Spleen (tissue), 7 donors: ENCODE results near the gene CILP2.

ENCODE experiments used
- POLR2A ChIP-seq, 3 donors: fragments of 450-650 bp; IDR thresholded peaks; one replicate each; pipeline ENCODE4 v1.5.1; 2017; ENCODE audit warnings: antibody characterized with exemption in 3 of 3, mild to moderate bottlenecking in 1 of 3
- TF ChIP-seq, protein P1 (sequence below), 11 experiments: fragments of 200-600 bp in 7 of 11; fragments of 450-650 bp in 4 of 11; sonication (generic) in 4 of 11; IDR thresholded peaks in 8 of 11; conservative IDR thresholded peaks in 3 of 11; 1 replicate in 7 of 11; 2 replicates in 4 of 11; pipeline versions ENCODE4 v1.4.0 to v1.8.0; 2016 to 2021; ENCODE audit warnings: antibody characterized with exemption in 11 of 11, inconsistent platforms in 4 of 11, mild to moderate bottlenecking in 1 of 11
- donor health status: DM: no; HTN: no; CAD: no; lungs with moderate emphysema.
- donor health status: DM: no; HTN: no; CAD: no.
- donor health status: DM: no; HTN: no; CAD: no.

DNA sequence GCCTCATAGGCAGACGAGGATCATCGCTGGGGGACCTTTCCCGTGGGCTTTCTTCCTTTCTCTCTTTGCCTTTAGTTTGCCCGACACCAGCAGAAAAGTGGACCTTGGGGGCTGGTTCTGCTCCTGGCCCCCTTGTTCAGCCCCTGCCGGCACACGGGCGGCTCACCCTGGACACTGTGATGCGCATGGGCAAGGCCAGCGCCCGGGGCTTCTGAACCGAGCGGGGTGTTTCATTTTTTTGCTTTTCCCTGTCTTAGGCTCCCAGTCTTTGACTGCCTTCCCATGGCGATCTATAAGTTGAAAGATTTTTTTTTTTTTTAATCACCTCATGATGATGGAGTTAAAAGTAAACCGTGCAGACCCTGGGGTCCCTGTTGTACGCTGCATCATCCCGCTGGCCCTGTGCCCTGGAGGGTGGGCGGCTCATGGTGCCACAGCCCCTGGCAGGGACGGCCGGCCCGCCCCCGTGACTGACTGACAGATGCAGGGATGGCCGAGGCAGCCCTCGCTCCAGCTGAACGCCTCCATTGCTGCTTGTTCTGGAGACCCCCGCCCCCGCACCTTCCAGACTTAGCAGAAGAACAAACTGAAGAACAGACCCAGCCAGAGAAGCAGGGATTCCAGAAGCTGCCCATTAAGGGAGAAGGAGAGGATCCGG is 32.3 kb upstream of the CILP2 start:
- TF ChIP-seq, protein P1, sequence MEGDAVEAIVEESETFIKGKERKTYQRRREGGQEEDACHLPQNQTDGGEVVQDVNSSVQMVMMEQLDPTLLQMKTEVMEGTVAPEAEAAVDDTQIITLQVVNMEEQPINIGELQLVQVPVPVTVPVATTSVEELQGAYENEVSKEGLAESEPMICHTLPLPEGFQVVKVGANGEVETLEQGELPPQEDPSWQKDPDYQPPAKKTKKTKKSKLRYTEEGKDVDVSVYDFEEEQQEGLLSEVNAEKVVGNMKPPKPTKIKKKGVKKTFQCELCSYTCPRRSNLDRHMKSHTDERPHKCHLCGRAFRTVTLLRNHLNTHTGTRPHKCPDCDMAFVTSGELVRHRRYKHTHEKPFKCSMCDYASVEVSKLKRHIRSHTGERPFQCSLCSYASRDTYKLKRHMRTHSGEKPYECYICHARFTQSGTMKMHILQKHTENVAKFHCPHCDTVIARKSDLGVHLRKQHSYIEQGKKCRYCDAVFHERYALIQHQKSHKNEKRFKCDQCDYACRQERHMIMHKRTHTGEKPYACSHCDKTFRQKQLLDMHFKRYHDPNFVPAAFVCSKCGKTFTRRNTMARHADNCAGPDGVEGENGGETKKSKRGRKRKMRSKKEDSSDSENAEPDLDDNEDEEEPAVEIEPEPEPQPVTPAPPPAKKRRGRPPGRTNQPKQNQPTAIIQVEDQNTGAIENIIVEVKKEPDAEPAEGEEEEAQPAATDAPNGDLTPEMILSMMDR (IDR thresholded peaks at IDR 0.05 in 8 of 11, conservative IDR thresholded peaks at IDR 0.05 in 3 of 11), result no peak
- no peak for TF ChIP-seq POLR2A (IDR thresholded peaks at IDR 0.05)
